Measurements from ENCODE around the gene TTC7B.

- no peak for TF ChIP-seq CTCF (IDR thresholded peaks at IDR 0.05)
- no peak for TF ChIP-seq POLR2A (IDR thresholded peaks at IDR 0.05)
Measured at GRCh38 chr14:90844321-90844720, 28.1 kb upstream of the TTC7B start.
